Measurements from ENCODE around the gene NUB1. TPM values are rescaled to one million over a fixed set of nuclear protein-coding genes. Genes with fewer than 3 reads are reported as not detected.

Gene NUB1
- polyA plus RNA-seq, 1 of the 3 experiments (the other 2 are of a cell fraction) = 54.0 TPM

DNA sequence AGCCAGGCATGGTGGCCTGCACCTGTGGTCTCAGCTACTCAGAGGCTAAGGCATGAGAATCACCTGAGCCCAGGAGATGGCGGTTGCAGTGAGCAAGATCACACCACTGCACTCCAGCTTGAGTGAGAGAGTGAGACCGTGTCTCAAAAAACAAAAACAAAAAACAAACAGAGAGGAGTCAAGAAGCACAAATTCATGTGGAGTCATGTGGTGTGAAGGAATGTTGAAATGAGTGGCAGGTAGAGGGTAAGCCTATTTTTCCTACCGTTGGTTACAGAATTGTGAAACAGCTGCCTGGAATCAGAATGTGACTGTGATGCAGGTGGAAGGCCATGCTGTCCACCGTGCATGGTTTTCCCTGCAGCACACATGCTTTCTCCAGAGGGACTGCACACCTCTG, 23.7 kb upstream of the NUB1 start:
- ChIA-PET CTCF (interaction anchor here (0.8 to 10.5 kb wide), 8 partner anchors 12 to 56 kb away, joined by 3 to 237 read pairs (median 62); partner anchors contain the start of gene NUB1), POLR2A (no interaction called here)
- Histone ChIP-seq H3K9ac (no peak overlapping the region), H2AFZ (ENCODE audit: low read depth) (no peak overlapping the region), H3F3A (replicated peaks; ENCODE audit: insufficient read depth) (no peaks in the 10 kb centered on the region), H3K79me2 (ENCODE audit: insufficient read depth) (no peaks in the 10 kb centered on the region), H3K9me2 (no peaks in the 10 kb centered on the region), H3K9me3 (0 out of 2 replicates have a peak, but pooled peaks cover 10% of the 10 kb centered on the region), H3K4me3 (ENCODE audit: low read depth in 2 of 2, low read length in 1 of 2) (no peak overlapping the region), H3K4me1 (ENCODE audit: control insufficient read depth in 1 of 2, insufficient read depth in 2 of 2, low read depth in 1 of 2, low read length in 1 of 2) (no peaks in the 10 kb centered on the region), H3K27me3 (ENCODE audit: insufficient read depth) (no peaks in the 10 kb centered on the region), H3K4me2 (no peak overlapping the region), H3K36me3 (replicated peaks in 1 of 2; ENCODE audit: control insufficient read depth in 1 of 2, insufficient read depth in 2 of 2, low read length in 1 of 2) (no peaks in the 10 kb centered on the region), H4K20me1 (ENCODE audit: insufficient read depth) (no peaks in the 10 kb centered on the region), H3K27ac (ENCODE audit: low read depth in 2 of 2, low read length in 1 of 2) (no peak overlapping the region)
- WGBS (ENCODE audit: low lambda C conversion rate) = 43% methylated on average over 4 of the region's 4 CpGs
- DNase-seq = no peak
- TF ChIP-seq ZBTB33 (IDR thresholded peaks at IDR 0.05; ENCODE audit: borderline replicate concordance, low read depth) (no peak), YY1 (IDR thresholded peaks at IDR 0.05; ENCODE audit: low read depth) (no peak)
- TF ChIP-seq, protein P1, sequence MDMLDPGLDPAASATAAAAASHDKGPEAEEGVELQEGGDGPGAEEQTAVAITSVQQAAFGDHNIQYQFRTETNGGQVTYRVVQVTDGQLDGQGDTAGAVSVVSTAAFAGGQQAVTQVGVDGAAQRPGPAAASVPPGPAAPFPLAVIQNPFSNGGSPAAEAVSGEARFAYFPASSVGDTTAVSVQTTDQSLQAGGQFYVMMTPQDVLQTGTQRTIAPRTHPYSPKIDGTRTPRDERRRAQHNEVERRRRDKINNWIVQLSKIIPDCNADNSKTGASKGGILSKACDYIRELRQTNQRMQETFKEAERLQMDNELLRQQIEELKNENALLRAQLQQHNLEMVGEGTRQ (IDR thresholded peaks at IDR 0.05; ENCODE audit: borderline replicate concordance, low read depth, low read length) = no peak
- TF ChIP-seq, protein P2, sequence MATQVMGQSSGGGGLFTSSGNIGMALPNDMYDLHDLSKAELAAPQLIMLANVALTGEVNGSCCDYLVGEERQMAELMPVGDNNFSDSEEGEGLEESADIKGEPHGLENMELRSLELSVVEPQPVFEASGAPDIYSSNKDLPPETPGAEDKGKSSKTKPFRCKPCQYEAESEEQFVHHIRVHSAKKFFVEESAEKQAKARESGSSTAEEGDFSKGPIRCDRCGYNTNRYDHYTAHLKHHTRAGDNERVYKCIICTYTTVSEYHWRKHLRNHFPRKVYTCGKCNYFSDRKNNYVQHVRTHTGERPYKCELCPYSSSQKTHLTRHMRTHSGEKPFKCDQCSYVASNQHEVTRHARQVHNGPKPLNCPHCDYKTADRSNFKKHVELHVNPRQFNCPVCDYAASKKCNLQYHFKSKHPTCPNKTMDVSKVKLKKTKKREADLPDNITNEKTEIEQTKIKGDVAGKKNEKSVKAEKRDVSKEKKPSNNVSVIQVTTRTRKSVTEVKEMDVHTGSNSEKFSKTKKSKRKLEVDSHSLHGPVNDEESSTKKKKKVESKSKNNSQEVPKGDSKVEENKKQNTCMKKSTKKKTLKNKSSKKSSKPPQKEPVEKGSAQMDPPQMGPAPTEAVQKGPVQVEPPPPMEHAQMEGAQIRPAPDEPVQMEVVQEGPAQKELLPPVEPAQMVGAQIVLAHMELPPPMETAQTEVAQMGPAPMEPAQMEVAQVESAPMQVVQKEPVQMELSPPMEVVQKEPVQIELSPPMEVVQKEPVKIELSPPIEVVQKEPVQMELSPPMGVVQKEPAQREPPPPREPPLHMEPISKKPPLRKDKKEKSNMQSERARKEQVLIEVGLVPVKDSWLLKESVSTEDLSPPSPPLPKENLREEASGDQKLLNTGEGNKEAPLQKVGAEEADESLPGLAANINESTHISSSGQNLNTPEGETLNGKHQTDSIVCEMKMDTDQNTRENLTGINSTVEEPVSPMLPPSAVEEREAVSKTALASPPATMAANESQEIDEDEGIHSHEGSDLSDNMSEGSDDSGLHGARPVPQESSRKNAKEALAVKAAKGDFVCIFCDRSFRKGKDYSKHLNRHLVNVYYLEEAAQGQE (IDR thresholded peaks at IDR 0.05; ENCODE audit: low read depth, low read length) = no peak

DNA sequence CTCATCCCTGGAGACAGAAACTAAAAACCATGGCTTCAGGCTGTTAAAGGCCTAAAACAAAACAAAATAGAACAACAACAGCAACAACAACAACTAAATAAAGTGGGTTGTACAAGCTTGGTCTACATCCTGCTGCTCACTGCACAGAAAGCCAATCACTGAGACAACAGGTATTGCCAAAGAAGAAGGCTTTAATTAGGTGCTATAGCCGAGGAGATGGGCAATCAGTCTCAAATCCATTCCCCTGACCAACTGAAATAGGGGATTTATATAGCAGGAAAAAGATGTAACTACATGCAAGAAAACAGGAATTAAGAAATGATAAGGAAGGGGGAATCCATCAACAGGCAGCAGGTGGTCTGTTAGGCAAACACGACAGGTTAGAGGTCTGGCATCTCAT, 22.4 kb upstream of the NUB1 start:
- Histone ChIP-seq H3K79me2 (ENCODE audit: insufficient read depth) (no peaks in the 10 kb centered on the region), H3K9me3 (0 out of 2 replicates have a peak, but pooled peaks cover 10% of the 10 kb centered on the region), H3K27me3 (ENCODE audit: insufficient read depth) (no peaks in the 10 kb centered on the region; the same call in 1 of the 2 replicates), H4K20me1 (ENCODE audit: insufficient read depth) (no peaks in the 10 kb centered on the region), H3K36me3 (replicated peaks in 1 of 2; ENCODE audit: control insufficient read depth in 1 of 2, insufficient read depth in 2 of 2, low read length in 1 of 2) (no peaks in the 10 kb centered on the region), H3K4me1 (ENCODE audit: control insufficient read depth in 1 of 2, insufficient read depth in 2 of 2, low read depth in 1 of 2, low read length in 1 of 2) (no peaks in the 10 kb centered on the region), H3K27ac (ENCODE audit: low read depth in 2 of 2, low read length in 1 of 2) (no peak overlapping the region), H3K9ac (no peak overlapping the region), H3K4me3 (ENCODE audit: low read depth in 2 of 2, low read length in 1 of 2) (no peak overlapping the region), H3K9me2 (no peaks in the 10 kb centered on the region), H3K4me2 (no peak overlapping the region), H2AFZ (ENCODE audit: low read depth) (no peak overlapping the region), H3F3A (replicated peaks; ENCODE audit: insufficient read depth) (no peaks in the 10 kb centered on the region)
- ChIA-PET POLR2A (interaction anchor here (0.6 kb wide), 1 partner anchor 22 kb away, joined by 3 read pairs; the partner anchor contains the start of gene NUB1), CTCF (interaction anchor here (2.1 to 10.5 kb wide), 3 partner anchors 16 to 50 kb away, joined by 7 to 237 read pairs (median 86); no protein-coding TSS in a partner anchor)
- DNase-seq = no peak
- 32% methylated on average over 2 of the region's 2 CpGs for WGBS (ENCODE audit: low lambda C conversion rate)
- TF ChIP-seq CHD2 (IDR thresholded peaks at IDR 0.05; ENCODE audit: low read length, partially characterized antibody) (no peak), PBX3 (IDR thresholded peaks at IDR 0.05) (no peak), RAD21 (IDR thresholded peaks at IDR 0.05; ENCODE audit: low read length) (no peak), FOXM1 (IDR thresholded peaks at IDR 0.05; ENCODE audit: low read depth) (no peak), SMC3 (IDR thresholded peaks at IDR 0.05; ENCODE audit: low read depth, low read length) (no peak), RXRA (IDR thresholded peaks at IDR 0.05; ENCODE audit: borderline replicate concordance, low read depth) (no peak)
- TF ChIP-seq, protein P1 (IDR thresholded peaks at IDR 0.05; ENCODE audit: borderline replicate concordance, low read depth, low read length) = no peak
- TF ChIP-seq, protein P3, sequence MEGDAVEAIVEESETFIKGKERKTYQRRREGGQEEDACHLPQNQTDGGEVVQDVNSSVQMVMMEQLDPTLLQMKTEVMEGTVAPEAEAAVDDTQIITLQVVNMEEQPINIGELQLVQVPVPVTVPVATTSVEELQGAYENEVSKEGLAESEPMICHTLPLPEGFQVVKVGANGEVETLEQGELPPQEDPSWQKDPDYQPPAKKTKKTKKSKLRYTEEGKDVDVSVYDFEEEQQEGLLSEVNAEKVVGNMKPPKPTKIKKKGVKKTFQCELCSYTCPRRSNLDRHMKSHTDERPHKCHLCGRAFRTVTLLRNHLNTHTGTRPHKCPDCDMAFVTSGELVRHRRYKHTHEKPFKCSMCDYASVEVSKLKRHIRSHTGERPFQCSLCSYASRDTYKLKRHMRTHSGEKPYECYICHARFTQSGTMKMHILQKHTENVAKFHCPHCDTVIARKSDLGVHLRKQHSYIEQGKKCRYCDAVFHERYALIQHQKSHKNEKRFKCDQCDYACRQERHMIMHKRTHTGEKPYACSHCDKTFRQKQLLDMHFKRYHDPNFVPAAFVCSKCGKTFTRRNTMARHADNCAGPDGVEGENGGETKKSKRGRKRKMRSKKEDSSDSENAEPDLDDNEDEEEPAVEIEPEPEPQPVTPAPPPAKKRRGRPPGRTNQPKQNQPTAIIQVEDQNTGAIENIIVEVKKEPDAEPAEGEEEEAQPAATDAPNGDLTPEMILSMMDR (IDR thresholded peaks at IDR 0.05) = no peak

All from SK-N-SH (cell line).